NT2/D1 (cell line): ENCODE measurements around the gene QKI.
"Not testable (repeated sequence)": the region's sequence is repeated elsewhere in the genome, so short reads cannot be mapped to it uniquely, and the experiment has no call there.

Source experiments
- DNase-seq: peaks from one replicate; pipeline ENCODE4 v3.0.0-alpha.2; 2011; ENCODE audit warnings: low read depth, low spot score
- H3K27me3 ChIP-seq: 2 replicates; pipeline ENCODE4 v1.6.0; 2011; ENCODE audit warnings: mild to moderate bottlenecking; ENCODE audit not compliant: insufficient read length, insufficient read depth
- H3K36me3 ChIP-seq: 2 replicates; pipeline ENCODE4 v1.6.1; 2011; ENCODE audit warnings: mild to moderate bottlenecking, low read length, mixed read lengths; ENCODE audit not compliant: insufficient read depth, insufficient read length
- H3K4me1 ChIP-seq: 2 replicates; pipeline ENCODE4 v1.5.1; 2011; ENCODE audit not compliant: insufficient read depth, insufficient read length
- H3K4me3 ChIP-seq: 2 replicates; pipeline ENCODE4 v1.5.1; 2011; ENCODE audit warnings: low read depth; ENCODE audit not compliant: insufficient read length
- H3K9ac ChIP-seq: 2 replicates; pipeline ENCODE4 v1.6.0; 2011; ENCODE audit warnings: low read depth; ENCODE audit not compliant: insufficient read length
- H3K9me3 ChIP-seq: 2 replicates; pipeline ENCODE4 v1.5.1; 2011; ENCODE audit warnings: mild to moderate bottlenecking, low read length; ENCODE audit not compliant: insufficient read depth
- SUZ12 ChIP-seq: IDR thresholded peaks from 2 replicates; pipeline ENCODE4 v1.6.1; 2011; ENCODE audit not compliant: insufficient read length, insufficient read depth; ENCODE audit errors: extremely low read depth
- YY1 ChIP-seq: IDR thresholded peaks from 2 replicates; pipeline ENCODE4 v1.6.1; 2011; ENCODE audit not compliant: insufficient read length, insufficient read depth
- ZNF274 ChIP-seq: IDR thresholded peaks from 2 replicates; pipeline ENCODE4 v1.6.1; 2011; ENCODE audit warnings: mild to moderate bottlenecking, low read depth, low read length

QKI gene

DNA sequence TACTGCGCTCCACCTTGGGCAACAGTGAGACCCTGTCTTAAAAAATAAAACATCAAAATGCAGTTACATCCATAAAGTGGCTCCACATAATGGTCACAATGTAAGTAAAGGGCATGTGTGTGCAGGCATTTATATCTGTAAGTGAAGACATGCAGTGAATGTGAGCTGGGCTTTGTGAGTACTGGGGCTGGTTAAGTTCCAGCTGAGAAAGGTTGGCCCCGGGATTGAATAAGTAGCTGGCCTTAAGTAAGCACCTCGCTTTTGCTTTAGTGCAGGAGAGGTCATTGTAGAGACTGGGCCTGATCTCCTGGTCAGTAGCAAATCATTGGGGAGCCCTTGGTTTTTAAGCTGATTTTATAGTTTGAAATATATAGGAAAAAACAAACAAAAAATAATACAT is 8.0 kb downstream of the QKI start:
- H3K4me1 ChIP-seq = no peaks in the 10 kb centered on the region
- no peak overlapping the region for H3K9ac ChIP-seq
- TF ChIP-seq SUZ12 (no peak), ZNF274 (no peak)
- no peak overlapping the region for H3K4me3 ChIP-seq
- no peaks in the 10 kb centered on the region for H3K9me3 ChIP-seq
- DNase-seq = no peak
- H3K27me3 ChIP-seq = no peaks in the 10 kb centered on the region
- no peaks in the 10 kb centered on the region for H3K36me3 ChIP-seq

DNA sequence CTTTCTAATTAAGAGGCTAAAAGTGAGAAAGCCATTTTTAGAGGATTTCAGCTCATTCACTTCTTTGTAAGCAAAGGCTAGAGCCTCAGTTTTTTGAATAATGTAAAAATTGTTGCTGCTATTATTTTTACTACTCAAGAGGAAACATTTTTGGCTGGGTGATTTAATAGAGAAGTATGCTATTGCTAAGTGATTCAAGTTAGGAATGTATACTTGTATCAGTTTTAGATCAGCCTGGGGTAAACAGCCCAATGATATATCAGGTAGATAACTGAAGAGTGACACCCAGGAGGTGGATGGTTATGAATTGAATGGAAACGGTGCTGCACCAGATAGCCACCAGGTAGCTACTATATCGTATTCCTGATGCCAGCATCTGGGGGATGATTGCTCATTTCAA is 9.2 kb downstream of the QKI start:
- TF ChIP-seq SUZ12 (no peak), YY1 (no peak), ZNF274 (no peak)
- Histone ChIP-seq H3K27me3 (no peaks in the 10 kb centered on the region), H3K9ac (no peak overlapping the region), H3K9me3 (no peaks in the 10 kb centered on the region), H3K4me3 (no peak overlapping the region), H3K4me1 (no peaks in the 10 kb centered on the region), H3K36me3 (no peaks in the 10 kb centered on the region)
- no peak for DNase-seq

DNA sequence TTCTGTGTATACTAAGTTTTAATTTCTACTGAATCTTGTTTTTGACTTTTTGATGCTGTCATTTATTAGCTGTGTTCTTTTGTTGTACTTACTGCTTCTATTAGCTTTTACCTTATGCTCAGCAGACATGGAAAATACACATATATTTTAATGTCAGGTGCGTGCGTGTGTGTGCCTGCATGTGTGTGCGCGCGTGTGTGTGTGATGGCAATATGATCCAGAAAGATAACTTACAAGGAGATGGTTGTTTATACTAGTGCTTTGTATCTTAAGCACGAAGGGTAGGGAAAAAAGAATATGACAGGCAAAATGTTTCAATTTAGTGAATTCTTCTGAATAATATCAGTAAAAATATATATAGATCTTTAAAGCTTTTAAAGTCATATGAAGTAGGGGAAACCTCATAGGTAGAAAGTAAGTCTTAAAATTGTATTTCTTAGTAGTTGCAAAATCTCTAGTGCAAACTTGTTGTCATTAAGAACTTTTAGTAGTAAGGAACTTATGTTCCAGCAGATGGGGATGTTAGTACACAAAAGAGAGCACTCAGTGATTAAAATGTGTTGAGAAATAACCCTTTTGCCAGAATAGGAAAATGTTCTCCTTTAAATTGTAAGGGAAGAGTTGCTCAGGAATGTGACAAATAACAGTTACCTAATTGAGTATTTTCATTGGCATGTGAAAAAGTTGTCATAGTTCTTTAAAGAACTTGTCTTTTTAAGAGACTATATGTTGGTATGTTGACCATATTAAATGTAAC is 13.2 kb downstream of the QKI start:
- DNase-seq = no peak
- TF ChIP-seq YY1 = no peak
- no peak for TF ChIP-seq ZNF274
- no peak for TF ChIP-seq SUZ12
- Histone ChIP-seq H3K27me3 (no peaks in the 10 kb centered on the region), H3K9me3 (no peaks in the 10 kb centered on the region), H3K4me1 (no peaks in the 10 kb centered on the region), H3K9ac (no peak overlapping the region), H3K4me3 (no peak overlapping the region), H3K36me3 (no peaks in the 10 kb centered on the region)

DNA sequence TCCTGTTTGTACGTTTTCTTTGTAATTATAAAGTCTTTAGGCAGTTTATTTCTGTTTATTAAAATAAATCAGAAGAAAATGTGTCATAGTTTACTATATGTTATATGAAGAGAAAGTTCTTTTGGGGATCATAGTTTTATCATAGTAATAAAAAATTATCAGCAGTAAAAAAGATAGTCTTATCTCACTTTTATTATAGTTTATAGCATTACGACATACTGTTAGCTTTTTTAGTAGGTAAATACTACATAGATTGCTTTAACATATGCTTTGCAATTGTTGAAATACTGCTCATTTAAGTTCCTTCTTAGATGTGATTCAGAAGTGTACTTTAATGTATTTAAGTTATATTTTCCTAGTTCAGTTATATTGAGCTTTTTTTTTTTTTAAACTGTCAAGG is 13.9 kb downstream of the QKI start:
- Histone ChIP-seq H3K9me3 (no peaks in the 10 kb centered on the region), H3K4me3 (no peak overlapping the region), H3K36me3 (no peaks in the 10 kb centered on the region), H3K9ac (no peak overlapping the region), H3K27me3 (no peaks in the 10 kb centered on the region), H3K4me1 (no peaks in the 10 kb centered on the region)
- TF ChIP-seq ZNF274 (no peak), SUZ12 (no peak), YY1 (no peak)
- no peak for DNase-seq

DNA sequence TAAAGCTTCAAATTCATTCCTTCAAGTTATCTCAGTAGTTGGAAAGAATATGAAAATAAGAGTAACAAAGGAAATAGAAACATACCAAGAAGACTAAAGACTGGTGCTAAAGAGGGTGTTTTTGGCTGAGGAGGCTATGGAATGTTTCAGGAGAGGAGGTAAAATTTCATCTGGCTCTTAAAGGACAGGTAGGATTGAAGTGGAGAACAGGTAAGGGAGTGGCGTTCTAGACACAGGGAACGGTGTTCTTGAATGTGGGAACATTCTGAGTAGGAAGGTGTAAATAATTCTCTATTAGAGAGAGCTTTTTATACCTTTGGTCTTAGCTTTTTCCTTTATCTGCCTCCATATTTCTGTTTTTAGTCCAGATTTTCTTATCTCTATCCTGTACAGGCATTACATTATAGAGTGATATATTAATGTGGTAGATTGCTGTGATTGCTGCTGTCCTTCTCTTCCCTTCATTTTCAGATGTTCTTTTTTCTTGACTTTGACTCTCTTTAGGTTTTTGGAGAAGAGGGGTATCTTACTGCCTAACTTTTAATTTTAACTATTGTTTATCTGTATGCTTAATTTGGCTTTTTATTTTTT is 15.4 kb downstream of the QKI start:
- no peaks in the 10 kb centered on the region for H3K9me3 ChIP-seq
- H3K4me1 ChIP-seq = no peaks in the 10 kb centered on the region
- TF ChIP-seq YY1 = no peak
- TF ChIP-seq ZNF274 = no peak
- TF ChIP-seq SUZ12 = no peak
- H3K36me3 ChIP-seq = no peaks in the 10 kb centered on the region
- H3K9ac ChIP-seq = no peak overlapping the region
- no peak overlapping the region for H3K4me3 ChIP-seq
- DNase-seq = no peak
- no peaks in the 10 kb centered on the region for H3K27me3 ChIP-seq

DNA sequence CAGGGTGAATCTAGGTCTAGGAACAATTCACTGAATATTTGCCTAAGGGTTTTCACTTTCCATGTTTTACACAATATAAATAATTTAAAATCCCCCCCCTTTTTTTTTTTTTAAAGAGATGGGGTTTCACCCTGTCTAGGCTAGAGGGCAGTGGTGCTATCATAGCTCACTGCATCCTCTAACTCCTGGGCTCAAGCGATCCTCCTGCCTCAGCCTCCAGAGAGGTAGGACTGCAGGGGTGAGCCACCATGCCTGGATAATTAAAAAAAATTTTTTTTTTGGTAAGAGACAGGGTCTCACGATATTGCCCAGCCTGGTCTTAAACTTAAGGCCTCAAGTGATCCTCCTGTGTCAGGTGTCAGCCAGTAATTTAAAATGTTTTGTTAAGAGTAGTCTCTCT is 17.8 kb downstream of the QKI start:
- no peaks in the 10 kb centered on the region for H3K9me3 ChIP-seq
- TF ChIP-seq SUZ12 = no peak
- no peak for TF ChIP-seq ZNF274
- TF ChIP-seq YY1 = no peak
- no peak for DNase-seq
- H3K4me3 ChIP-seq = no peak overlapping the region
- H3K27me3 ChIP-seq = no peaks in the 10 kb centered on the region
- no peak overlapping the region for H3K9ac ChIP-seq
- H3K36me3 ChIP-seq = no peaks in the 10 kb centered on the region
- no peaks in the 10 kb centered on the region for H3K4me1 ChIP-seq

DNA sequence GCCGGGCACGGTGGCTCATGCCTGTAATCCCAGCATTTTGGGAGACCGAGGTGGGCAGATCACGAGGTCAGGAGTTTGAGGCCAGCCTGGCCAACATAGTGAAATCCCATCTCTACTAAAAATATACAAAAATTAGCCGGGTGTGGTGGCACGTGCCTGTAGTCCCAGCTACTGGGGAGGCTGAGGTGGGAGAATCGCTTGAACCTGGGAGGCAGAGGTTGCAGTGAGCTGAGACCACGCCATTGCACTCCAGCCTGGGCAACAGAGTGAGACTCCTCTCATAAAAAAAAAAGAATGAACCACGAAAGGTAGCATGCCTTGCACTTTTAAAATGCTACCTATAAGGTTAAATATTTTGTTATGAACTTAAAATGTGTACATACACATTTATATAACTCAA is 19.0 kb downstream of the QKI start:
- H3K4me1 ChIP-seq, H3K36me3 ChIP-seq, H3K9ac ChIP-seq, H3K27me3 ChIP-seq, DNase-seq, H3K4me3 ChIP-seq, H3K9me3 ChIP-seq: not testable (repeated sequence)

DNA sequence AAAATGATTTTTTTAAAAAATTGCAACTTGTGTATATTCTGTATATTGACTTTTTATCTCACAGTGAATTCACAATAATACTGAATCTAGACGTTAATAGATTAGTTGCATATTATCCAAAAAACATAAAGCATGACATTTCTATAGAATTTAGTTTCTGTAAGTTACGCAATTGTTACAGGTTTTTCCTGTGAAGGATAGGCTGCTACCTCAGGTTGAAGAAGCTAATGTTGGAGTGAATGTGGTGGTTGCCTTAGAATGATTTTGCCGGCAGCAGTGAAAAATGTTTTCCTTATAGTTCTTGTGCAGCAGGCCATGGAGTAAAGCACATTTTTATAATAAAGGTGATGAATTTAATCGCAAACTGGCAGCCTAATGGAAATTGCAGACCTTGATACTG is 20.5 kb downstream of the QKI start:
- no peaks in the 10 kb centered on the region for H3K4me1 ChIP-seq
- TF ChIP-seq YY1 = no peak
- no peak for TF ChIP-seq SUZ12
- TF ChIP-seq ZNF274 = no peak
- H3K9me3 ChIP-seq = no peaks in the 10 kb centered on the region
- no peak overlapping the region for H3K4me3 ChIP-seq
- H3K36me3 ChIP-seq = no peaks in the 10 kb centered on the region
- no peaks in the 10 kb centered on the region for H3K27me3 ChIP-seq
- H3K9ac ChIP-seq = no peak overlapping the region
- DNase-seq = no peak
